PC-9 (cell line): Measurements from ENCODE around the gene ISOC2.

ENCODE experiments used
- CTCF ChIP-seq: fragments of 200-600 bp; sonication (generic); conservative IDR thresholded peaks from 2 replicates; pipeline ENCODE4 v1.6.1; 2017; ENCODE audit warnings: mixed run types, antibody characterized with exemption, mild to moderate bottlenecking, moderate library complexity
- EZH2 ChIP-seq: fragments of 200-600 bp; sonication (generic); IDR thresholded peaks from 2 replicates; pipeline ENCODE4 v1.8.0; 2017; ENCODE audit warnings: antibody characterized with exemption, low read depth

- TF ChIP-seq CTCF (no peak), EZH2 (no peak)
These were observed 28.1 kb downstream of the ISOC2 start for GRCh38 chr19:55433292-55433691.
